GM20431 (cell line): ENCODE measurements around the gene MYO1D.

Experiments used
- in situ Hi-C: fragments of 300-500 bp; cut with MseI, MboI; formaldehyde crosslinking; loops from one replicate; pipeline ENCODE4 v1.15.0; 2020; ENCODE audit warnings: low sequenced_read_pairs; ENCODE audit not compliant: unreplicated experiment

The MYO1D gene

DNA sequence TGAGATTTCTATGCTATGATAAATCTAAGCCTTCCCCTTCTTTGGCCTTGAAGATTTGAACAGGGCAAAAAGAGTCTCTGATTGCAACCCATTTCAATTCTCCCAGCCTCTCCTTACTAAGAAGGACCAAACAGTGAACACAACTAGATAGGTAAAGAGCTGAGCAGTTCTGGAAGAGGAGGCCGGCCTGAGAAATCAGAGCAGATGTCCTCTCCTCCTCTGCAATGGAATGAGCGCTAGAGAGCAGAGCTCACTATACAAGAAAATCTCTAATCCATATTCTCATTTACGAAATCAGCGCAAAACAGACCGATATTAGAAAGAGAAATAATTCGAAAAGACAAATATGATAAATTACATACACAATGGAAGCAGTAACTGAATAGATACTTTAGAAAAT, 266.0 kb downstream of the MYO1D start:
- in situ Hi-C loops: loop anchor here (25.0 kb wide), 1 partner anchor 124 kb away; the partner anchor contains the start of gene CDK5R1

DNA sequence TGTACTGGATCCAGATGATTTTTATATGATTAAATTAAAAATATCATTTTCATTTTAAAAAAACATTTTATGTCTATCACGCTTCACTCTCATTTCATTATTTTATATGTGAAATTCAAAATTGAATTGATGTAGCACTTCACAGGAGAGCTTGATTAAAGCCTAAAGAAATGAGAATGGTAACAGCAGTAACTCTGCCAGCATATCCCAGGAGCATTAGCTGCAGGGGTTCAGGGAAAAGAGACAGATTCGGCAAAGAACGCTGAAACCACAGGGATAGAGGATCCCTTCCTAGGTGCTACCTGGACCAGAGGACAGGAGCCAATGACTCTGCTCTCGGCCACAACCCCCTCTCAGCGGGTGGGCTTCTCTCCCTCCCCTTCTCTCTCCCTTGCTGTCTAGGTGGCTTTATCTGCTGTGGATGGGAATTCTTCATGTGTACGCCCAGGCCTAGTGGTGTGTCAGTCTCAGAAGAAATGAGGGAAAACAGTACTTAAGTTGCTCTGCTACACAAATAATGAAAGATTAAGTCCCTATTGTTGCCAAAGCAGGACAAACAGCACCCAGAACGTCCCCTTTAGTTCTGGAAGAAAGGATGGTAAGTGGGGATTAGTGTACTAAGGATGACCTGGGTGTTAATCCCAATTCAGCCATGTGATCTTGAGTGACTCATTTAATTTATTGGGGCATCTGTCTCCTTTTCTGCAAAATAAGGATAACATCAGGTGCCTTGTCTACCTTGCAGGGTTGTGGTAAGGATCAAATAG, 266.9 kb downstream of the MYO1D start:
- in situ Hi-C loops: loop anchor here (25.0 kb wide), 1 partner anchor 123 kb away; the partner anchor contains the start of gene CDK5R1

DNA sequence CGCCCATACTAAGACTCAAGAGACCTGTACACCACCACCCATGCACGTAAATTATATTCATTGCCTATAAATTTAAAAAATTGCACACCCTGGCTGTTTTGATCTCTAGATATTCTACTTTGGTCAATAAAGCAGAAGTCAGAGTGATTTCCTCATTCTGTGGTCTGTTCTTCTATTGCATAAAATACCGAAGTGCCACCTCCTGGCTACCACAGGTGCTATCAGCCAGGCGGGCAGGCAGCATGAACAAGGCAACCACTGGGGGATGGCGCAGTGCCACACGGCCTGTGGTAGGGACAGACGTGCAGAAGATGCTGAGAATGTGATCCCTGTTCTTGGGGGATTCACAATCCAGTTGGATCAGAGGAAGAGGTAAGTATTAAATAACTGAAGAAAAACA, 267.8 kb downstream of the MYO1D start:
- in situ Hi-C loops: loop anchor here (25.0 kb wide), 1 partner anchor 122 kb away; the partner anchor contains the start of gene CDK5R1

DNA sequence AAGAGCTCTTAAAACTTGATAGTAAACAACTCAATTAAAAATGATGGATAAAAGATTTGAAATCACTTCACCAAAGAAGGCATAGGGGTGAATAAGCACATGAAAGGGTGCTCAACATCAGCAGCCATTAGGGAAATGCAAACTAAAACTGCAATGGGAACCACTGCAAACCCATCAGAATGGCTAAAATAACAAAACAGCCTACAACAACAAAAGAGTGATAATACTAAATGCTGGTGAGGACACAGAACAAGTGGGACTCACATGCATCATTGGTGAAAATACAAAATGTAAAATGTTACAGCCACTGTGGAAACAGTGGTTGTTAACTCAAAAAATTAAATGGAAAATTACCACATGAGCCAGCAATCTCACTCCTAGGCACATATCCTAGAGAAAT, 268.7 kb downstream of the MYO1D start:
- in situ Hi-C loops: loop anchor here (25.0 kb wide), 1 partner anchor 121 kb away; the partner anchor contains the start of gene CDK5R1

DNA sequence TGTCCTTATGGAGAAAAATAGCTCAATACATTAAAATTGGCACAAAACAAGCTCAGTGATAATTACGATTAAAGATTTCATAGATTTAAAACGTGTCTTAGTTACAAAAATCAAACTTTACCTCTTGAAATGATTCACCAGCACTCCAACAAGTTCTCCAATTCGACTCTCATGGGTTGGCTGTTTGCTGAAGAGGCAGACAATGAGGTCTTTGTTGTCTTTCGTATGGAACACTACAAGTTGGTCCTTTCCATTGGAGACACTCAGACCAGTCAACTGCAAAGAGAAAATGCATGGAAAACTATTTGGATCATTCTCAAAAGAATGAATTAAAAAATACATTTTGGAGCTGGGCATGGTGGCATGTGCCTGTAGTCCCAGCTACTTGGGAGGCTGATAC, 272.0 kb downstream of the MYO1D start:
- in situ Hi-C loops: loop anchor here (25.0 kb wide), 1 partner anchor 118 kb away; the partner anchor contains the start of gene CDK5R1

DNA sequence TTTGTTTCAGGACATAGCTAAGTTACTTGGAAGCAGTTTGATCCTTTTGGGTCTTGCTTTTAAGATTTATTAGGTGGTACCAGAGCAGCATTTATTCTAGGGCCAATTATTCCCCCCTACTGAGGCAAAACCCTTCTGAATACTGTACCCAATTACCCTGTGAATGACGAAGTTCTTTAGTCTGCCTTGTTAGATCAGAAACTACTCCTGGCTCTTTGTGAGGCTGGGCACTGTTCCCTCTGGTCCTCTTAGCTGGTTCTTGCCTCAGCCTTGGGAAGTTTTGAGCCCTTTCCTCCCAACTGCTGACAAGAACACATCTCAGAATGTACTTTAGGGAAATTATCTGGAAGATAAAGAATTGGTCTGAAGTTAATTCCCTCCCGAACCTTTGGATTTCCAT, 274.5 kb downstream of the MYO1D start:
- in situ Hi-C loops: loop anchor here (25.0 kb wide), 1 partner anchor 115 kb away; the partner anchor contains the start of gene CDK5R1

DNA sequence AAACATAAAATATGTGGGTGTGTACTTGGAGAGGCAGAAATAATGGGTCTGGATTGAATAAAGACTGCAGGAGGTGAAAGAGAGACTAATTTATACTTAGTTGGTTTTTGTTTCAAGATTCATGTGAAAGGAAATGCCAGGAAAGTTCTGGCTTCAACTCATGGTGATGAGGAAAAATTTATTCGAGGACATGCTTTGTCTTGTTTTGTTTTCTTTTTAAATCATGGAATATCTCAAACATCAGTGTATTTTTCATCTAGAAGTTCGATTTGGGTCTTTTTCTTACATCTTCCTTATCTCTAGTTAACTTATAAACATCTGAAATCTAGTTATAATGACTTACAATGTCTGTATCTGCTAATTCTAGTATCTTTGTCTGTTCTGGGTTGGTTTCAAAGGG, 275.1 kb downstream of the MYO1D start:
- in situ Hi-C loops: loop anchor here (25.0 kb wide), 1 partner anchor 115 kb away; the partner anchor contains the start of gene CDK5R1

DNA sequence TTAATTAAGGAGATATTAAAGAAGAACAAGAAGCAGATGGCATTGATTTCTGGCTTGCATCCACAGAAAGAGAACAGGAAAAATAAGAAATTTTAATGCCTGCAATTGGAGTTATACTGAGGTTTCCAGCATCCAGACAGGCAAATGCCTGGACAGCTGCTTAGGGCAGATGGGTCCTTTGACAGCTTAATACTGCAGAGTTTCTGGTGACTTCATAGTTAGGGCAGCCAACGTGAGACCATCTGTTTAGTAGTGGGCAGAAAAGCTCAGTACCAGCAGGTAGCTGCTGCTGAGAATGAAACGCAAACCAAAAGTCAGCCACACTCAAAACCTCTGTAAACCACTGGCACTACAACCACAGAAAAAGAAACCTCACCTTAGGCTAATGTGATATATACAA, 280.3 kb downstream of the MYO1D start:
- in situ Hi-C loops: no loop called here

DNA sequence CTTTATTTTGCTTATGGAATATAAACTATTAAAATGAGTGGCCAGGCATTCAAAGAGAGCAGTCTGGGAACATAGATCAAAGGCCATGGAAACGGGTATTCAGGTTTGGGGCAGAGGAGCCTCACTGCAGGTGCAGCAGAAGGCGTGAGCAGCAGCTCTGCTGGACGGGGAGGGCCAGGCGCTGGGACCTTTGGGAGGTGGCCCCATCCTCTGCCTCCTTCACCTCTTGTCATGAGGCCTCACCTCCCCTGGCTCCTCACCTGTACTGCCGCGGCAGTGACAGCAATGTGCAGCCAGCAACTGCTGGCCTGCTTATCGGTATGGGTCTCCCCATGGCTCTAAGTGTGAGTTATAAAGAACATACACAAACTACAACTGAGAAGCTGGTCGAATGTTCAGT, 280.7 kb downstream of the MYO1D start:
- in situ Hi-C loops: no loop called here

DNA sequence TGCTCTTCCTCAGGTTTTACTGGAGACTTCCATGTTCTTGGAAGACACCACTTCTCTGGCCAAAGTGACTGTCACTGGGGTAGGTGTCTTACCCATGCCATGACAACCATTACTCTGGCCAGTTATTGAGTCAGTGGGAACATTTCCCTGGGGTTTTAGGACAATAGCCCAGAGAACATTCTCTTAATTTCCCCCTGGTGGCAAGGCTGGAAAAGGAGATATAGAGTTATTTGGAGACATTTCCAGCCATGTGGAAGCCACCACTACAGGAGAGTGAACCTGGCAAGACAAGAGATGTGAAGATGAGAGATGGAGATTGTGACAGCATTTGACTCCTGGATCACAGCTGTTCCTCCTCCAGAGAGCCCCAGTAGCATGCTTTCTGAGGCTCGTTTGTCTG, 283.9 kb downstream of the MYO1D start:
- in situ Hi-C loops: no loop called here

DNA sequence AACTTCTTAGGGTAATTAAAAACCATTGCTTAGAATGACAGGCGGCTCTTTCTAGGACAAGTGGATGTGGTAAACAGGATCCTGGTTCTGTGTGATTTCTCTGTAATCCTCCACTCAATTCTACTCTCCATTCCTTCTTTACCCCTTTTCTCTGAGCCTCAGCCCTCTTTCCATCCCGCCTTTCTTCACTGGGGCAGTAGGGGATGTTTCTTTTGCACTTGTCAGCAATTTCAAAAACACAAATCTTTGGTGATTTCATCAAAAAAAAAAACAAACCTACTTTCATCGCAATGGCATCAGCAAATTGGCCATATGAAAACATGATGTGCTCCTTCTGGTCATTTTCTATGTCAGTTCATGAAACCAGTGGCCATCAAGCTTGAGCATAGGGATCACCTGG, 285.5 kb downstream of the MYO1D start:
- in situ Hi-C loops: no loop called here

DNA sequence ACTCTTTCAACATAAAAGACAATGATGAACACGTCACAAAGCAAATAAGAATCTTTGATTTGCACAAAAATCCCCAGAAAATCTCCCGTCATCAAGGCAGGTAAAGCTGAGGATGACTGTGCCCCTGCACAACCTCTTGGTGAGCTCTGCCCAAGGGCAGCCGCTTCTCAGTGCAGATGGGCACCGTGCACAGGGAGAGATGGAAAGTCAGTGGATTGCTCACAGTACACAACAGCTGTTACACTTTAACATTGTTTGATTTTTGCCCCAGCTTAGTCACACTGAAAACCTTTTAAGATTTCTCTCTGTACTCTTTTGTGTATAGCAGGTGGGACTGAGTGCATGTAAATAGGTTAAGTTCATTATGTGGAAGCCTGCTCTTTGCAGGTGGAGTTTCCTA, 285.9 kb downstream of the MYO1D start:
- in situ Hi-C loops: no loop called here

DNA sequence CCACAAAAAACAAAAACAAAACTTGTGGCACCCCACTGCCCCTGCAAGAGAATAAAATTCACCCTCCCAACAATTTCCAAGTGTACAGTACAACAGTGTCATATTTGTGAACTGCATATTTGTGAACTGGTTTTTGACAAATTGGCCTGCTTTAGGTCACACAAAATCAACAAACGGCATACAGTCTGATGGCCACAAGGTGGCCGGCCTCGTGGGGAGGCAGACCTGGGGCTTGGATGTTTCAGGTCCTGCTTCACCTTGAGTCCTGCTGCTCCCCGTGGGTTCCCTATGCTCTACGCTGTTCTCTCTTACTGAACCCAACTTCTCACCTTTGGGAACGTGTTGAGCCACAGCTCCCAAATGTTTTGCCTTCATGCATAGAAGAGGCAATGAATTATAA, 287.9 kb downstream of the MYO1D start:
- in situ Hi-C loops: no loop called here

DNA sequence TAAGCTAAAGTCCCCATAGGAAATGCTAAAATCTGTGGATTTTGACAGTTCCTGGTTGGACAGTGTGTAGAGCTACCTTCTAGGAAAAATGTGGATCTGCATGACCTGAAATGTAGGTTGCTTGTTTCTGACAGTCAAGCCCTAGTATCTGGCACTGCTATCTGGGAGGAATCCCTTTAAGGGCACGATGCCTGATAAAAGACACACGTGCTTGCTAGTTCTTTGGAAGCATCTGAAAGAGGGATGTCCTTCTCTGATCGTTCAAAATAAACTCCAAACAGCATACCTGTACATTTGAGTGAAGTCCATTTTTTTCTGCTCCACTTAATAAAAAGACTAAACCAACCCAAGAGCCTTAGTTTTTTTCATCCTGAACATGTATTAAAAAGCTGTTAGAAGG, 288.8 kb downstream of the MYO1D start:
- in situ Hi-C loops: no loop called here

DNA sequence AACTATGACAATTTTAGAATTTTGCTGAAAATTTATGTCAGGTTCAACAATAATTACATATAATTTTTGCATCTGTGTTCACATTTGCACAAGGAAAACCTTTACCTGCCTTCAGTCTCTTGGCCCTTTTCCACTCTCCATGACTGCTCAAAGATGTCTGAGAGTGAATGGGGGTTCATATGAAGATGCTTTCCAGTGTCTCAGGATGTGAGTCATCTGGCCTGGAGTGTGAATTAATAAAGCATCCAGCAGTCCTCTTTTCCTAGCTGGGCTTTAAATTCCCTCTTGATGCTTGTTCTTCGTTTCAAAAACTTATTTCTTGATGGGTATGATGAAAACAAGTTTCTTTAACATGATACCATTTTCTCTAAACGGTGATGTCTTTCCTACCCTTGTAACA, 290.3 kb downstream of the MYO1D start:
- in situ Hi-C loops: no loop called here

DNA sequence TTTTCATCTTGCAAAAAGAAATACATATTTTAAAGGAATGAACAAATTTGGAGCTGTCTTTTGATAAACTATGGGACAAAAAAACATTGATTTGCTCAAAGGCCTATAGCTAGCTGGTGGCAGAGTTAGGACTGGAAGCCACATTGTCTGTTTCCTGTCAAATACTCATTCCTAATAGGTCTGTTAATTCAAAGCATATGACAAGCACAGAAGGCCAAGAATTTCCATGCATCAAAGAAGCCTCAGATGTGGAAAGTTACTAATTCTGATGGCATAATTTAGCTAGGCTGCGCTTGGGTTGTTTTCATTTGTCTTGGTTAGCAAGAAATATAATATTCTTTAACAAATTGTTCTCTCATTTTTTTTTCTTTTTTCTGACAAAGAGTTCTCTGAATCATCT, 292.1 kb downstream of the MYO1D start:
- in situ Hi-C loops: no loop called here

DNA sequence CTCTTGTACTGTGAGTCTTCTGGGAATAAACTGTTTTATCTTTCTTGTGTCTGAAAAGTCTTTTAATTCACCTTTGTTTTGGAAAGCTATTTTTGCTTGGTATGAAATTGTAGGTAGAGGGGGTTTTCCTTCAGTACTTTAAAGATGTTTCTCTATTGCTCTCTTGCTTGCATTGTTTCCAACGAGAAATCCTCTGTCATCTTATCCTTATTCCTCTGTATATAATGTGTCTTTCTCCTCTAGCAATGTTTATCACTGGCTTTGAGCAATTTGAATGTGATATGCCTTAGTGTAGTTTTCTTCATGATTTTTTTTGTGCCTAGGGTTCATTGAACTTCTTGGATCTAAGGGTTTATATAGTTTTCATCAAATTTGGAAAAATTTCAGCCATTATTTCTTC, 293.9 kb downstream of the MYO1D start:
- in situ Hi-C loops: no loop called here

DNA sequence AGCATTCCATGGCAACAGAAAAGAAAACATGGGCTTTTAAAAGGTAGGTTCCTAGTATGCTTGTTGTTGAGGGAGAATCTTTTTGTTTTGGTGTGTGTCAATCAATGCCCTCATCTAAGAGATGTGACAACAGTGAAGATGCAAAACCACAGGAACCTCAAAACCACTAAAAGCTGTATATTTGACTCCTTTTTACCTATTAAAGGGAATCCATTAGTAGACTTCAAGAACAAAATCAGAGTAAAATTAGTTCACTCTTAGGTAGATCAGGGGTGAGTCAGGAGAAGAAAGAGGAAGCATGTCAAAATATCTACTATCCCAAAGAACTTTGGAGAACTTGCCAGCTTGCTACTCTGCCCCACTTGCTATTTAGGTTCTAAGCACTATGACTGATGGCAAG, 301.1 kb downstream of the MYO1D start:
- in situ Hi-C loops: no loop called here

DNA sequence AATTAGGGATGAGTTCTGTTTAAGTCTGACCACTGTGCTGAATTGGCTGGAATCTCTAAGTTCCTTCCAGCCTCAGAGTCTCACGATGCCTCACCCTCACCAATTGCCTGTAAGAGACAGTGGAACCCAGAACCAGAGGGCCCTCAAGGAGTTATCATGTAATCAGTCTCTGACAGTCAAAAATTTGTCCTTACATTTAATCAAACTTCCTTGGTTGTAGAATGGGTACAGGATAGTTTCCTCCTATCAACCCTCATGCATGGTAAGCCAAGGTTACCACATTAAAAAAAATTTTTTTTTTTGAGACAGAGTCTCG, 306.9 kb downstream of the MYO1D start:
- in situ Hi-C loops: no loop called here

DNA sequence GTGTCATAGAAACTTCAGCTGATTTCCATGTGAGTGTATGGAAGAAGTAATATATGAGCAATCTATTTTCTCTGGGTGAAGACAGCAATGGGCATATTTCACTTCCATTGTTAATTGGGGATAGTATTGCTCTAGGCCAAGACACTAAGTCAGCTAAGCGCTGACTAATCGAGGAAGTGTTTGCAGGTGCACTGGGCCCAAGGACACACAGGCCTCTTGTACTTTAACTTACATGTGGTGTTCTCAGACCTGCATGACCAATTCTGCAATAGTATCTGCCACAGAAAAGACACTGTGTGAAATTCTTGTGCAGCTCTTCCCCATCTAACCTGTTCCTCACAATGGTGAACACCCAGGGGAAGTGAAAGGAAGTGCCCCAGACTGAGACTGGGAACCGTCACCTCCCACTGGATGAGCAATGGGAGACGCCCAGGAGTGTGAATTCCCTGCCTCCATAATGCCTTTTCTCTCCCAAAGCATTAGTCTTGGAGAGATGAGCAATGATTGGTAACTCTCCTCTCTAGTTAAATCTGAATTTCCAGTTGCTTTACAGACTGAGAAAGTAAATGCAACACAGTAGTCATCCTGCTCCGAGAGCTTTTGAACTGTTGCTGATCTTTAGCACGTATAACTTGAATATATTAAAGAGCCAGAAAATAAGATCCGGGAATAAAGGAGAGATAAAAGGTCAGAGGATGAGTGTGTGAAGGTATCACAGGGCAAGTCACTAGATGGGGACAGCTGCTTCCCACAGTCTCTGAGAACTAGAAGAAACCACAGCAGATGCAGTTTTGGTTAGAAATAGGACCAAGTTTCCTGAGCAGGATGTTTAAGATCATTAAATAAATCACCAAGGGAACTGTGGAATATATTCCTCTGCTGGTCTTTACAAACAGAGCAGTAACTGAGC, 307.5 kb downstream of the MYO1D start:
- in situ Hi-C loops: no loop called here

DNA sequence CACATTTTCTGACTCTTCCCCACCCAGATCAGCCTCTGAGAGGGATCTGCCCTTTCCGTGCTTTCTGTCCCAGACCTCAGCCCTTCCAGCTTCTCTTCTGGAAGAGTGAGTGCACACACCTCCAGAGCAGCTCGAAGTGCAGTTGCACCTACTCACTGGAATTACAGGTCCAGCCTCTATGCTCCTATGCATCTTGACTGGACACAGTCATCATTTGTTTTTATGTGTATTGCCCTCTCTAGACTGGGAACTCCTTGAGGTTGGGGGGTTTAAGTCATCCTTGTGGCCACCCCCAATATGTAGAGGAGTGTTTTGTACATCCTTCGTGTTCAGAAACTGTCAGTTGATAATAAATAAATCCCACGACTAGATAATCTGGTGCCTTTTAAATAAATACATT, 308.2 kb downstream of the MYO1D start:
- in situ Hi-C loops: no loop called here
